Fibroblast of the conjunctiva (primary cell): Measurements from ENCODE around the gene CYTH3.

ENCODE experiments used
- DNase-seq: peaks from one replicate; pipeline ENCODE4 v3.0.0-alpha.2; 2010; ENCODE audit warnings: low read depth

The CYTH3 gene

DNA sequence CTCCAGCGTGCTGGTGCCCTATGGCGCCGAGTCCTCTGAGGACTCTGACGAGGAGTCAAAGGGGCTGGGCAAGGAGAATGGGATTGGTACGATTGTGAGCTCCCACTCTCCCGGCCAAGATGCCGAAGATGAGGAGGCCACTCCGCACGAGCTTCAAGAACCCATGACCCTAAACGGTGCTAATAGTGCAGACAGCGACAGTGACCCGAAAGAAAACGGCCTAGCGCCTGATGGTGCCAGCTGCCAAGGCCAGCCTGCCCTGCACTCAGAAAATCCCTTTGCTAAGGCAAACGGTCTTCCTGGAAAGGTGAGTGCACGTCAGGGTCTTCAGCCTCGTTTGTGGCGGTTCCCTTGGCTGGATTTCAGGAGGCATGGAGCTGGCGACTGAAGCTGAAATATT lies 122.4 kb downstream of the CYTH3 start:
- DNase-seq: no peak

DNA sequence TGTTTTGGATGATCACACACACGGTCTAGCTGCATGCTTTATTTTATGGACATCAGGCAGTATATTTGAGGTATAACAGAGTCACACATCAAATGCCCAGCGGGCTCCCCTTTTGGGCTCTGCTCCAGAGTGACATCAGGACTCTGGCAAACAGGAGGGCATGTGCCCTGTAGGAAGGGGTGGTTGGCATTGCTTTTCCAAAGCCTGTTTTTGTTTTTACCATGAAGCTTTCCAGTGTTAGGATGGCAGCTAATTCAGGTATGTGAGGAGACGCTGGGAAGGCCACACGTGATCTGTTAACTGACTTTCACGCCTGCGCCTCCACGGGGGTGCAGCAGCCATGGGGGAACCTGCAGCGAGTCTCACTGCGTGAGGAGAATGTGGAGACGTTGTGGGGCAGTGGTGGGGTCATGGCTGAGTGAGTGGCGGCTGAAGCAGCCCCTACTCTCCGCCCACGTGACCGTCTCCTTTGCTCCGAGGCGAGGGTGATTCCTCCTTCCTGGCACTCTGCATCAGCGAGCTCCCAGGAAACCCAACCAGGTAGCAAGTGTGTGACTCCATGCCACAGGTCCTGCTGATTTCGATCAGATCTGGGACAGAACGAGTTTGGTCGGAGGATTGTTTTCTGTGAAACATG lies 123.6 kb downstream of the CYTH3 start:
- DNase-seq: no peak

DNA sequence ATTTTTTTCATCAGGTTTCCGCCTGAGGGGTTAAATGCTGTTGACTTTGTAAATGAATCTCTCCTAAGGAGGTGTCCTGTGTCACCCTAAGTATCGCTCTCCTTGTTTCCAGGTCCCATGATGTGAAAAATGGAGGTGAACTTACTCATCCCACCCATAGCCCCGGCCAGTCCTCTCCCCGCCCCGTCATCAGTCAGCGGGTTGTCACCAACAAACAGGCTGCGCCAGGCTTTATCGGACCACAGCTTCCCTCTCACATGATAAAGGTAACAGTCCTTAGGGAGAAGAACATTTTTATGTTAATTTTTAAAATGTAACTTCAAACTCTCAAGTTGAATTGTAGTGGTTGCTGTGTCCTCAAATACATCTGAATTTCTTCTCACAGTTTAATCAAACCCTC lies 124.8 kb downstream of the CYTH3 start:
- no peak for DNase-seq

DNA sequence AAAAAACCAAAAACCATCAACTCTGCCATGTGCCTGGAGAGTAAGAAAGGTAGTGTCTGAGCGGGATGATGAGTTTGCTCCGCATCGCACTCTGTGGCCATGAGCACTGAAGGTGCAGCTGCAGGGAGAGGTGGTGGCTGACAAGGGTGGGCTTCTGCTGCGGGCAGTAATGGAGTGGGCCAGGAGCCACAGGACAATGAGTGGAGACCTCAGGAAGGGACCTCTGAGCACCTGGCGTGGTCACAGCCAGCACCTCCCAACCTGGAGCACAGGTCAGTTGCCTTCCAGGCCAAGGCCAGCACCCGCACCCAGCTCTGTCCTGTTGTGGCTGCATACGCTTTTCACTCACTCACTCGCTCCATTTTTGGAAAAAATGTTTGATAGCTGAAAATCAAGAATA lies 125.8 kb downstream of the CYTH3 start:
- DNase-seq: no peak

DNA sequence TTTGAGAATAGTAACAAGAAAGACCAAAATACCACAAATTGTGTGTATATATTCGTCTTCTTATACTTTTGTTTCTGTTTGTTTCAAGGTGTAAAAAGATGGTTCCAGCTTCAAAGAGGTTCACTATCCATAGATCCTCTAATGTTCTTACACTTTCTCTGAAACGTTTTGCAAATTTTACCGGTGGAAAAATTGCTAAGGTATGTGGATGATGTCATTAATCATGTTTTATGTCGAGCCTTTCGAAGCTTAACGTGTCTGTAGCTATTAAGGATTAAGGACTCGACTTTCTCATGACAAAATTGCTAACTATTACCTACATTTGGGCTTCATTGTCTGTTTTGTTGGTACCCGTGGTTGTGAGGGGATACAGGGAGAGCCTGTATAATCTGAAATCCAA lies 128.4 kb downstream of the CYTH3 start:
- no peak for DNase-seq

DNA sequence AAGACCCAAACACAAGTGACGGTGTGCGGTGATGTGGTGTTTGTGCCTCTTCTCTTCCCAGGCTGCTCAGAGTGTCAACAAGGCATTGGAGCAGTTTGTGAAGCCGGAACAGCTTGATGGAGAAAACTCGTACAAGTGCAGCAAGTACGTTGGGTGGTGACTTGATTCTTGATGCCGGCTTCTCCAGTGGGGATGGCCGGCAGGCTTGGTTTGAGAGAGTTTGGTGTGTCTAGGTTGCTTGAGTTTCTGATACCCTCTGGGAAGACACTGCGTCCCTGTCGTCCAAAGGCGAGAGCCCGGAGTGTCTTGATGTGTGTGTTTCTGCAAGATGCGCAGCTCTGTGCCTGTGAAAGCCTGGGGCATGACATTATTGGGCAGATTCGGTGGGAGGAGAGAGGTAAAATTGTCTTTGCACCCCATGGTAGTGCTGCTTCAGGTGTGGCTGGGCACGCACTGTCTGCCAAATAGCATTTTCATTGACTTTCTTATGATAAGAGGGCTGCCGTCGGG lies 129.5 kb downstream of the CYTH3 start:
- no peak for DNase-seq

DNA sequence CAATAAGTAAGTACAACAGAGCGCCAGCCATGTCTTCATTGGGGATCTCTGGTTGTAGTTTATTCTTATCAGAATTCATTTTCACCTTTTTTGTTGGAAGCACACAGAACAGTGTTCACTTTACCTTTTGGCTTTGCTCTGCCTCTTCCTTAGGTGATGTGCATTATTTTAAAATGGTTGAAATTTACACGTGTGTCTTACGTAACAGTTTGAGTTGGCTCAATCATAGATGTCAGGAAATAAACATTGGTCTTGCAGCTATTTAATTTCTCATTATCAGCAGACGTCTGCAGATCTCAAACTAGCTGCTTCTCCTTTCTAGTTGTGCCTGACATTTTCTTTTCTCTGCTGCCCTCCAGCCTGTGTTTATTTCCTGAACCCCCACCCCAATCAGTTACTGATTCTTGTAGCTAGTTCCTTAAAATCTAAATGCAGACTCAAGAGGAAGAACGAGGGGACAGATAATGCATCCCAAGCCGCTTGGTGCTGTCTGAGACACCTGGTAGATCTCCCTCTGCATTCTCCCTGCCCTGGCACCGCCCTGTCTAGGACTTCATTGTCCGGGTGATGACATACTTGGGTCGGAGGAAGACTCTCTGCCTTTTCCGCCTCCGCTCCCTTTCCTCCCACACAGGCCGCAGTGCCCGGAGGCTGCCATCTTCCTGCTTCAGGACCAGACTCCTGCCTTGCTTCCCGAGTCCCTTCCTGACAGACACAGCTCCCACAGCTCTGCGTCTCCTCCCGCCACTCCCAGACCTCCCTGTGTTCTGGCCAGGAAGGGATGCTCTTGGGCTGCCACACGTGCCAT lies 133.0 kb downstream of the CYTH3 start:
- no peak for DNase-seq

DNA sequence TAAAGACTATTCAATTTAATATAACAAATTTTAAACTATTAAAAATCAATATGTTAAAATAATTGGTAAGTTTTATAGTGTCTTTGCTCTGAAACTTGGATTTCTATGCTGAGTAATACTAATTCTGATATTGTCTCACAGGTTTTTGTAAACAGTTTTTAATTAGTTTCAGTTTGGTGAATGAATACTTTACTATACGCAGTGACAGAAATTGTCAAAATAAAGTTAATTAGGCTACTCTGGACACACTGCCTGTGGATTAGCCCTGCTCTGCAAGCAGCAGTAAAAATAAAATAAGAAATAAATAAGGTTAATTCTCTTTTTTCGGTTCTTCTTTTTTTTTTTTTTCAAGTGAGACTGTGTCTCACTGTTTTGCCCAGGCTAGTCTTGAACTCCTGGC lies 135.9 kb downstream of the CYTH3 start:
- DNase-seq: no peak

DNA sequence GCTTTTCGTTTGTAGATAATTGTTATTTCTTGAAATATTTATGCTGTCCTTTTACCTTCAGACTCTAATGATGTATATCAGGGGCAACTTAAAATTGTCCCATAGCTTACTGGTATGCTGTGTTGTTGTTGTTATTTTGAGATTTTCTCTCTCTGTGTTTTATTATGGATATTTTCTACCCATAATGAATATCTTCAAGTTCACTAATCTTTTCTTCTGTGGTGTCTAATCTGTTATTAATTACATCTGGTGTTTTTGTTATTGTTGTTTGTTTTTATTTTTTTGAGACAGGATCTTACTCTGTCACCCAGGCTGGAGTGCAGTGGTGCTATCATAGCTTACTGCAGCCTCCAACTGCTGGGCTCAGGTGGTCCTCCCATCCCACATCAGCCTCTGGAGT lies 139.2 kb downstream of the CYTH3 start:
- DNase-seq: no peak

DNA sequence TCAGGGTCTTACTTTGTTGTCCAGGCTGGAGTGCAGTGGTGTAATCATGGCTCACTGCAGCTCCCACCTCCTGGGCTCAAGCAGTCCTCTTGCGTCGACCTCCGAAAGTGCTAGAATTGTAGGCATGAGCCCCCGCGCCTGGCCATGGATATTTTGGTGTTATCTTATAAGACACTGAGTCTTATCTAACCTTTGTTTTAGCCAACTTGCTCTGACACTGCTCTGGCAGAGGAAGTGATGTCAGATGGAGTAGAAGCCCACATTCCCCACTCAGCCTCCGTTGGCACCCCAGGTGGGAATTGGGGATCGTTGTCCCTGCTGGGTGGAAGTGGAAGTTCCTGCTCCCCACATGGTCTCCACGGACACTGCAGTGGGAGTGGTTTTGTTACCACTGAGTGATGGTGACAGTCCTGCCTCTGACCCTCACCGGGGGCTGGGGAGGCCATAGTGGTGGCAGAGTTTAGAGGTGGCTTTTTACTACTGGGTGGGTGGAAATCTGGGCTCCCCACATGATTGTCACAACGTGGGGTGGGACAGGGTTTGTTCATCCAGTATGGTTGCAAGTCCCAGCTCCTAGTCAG lies 142.3 kb downstream of the CYTH3 start:
- DNase-seq: no peak

DNA sequence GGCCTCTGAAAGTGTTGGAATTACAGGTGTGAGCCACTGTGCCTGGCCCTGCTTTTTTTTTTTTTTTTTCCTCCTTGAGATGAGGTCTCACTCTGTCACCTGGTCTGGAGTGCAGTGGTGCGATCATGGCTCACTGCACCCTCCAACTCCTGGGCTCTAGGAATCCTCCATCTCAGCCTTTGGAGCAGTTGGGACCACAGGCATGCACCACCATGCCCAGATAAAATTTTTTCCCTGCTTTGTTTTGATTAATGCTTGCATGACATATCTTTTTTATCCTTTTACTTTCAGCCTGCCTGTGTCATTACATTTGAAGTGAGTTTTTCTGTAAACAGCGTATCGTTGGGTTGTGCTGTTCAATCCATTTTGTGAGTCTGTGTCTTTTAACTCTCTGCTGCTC lies 144.2 kb downstream of the CYTH3 start:
- DNase-seq: no peak

DNA sequence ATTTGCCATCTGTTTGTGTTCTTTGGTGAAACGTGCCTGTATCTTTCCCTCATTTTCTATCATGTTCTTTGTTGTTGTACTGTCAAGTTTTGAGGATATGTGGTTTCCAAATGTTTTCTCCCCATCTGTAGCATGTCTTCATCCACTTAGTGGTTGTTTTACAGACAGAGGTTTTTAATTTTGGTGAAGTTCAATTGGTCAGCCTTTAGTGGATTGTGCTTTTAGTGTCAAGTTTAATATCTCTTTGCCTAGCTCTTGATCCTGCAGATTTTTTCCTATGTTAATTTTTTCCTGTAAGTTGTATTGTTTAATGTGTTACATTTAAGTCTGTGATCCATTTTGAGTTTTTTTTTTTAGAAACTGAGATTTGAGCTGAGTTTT lies 145.3 kb downstream of the CYTH3 start:
- DNase-seq: no peak

DNA sequence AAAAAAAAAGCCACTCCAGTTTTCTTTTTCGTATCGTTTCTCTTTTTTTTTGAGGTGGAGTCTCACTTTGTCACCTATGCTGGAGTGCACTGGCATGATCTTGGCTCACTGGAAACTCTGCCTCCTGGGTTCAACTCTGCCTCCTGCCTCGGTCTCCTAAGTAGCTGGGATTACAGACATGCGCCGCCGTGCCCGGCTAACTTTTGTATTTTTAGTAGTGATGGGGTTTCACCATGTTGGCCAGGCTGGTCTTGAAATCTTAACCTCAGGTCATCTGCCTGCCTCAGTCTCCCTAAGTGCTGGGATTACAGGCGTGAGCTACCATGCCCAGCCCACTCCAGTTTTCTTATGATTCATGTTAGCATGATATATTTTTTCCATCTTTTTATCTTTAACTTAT lies 148.6 kb downstream of the CYTH3 start:
- DNase-seq: no peak

DNA sequence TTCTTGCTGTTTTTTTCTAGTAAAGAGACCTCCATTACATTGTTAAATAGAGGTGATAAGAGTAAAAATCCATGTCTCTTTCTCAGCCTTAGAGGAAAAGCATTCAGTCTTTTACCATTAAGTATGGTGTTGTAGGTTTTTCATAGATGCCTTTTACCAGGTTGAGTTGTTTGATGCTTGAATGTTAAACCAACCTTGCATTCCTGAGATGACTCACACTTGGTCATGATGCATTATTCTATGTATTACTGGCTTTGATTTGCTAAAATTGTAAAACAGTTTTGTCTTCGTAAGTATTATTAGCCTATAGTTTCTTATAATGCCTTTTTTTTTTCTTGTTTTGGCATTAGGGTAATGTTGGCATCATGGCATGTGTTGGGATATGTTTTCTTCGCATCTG lies 151.3 kb downstream of the CYTH3 start:
- DNase-seq: peak; percentile 5

DNA sequence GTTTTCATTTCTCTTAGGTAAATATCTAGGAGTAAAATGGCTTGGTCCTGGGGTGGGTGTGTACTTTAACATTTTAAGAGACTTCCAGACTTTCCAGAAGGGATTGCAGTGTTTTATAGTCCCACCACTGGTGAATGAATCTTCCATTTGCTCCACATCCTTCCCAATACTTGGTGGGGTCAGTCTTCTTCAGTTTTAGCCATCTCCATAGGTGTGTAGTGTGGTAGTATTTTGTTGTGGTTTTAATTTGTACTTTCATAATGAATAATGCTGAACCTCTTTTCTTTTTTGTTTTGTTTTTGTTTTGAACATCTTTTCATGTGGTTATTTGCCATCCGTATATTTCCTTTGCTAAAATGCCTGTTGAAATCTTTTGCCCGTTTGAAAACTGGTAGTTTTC lies 154.9 kb downstream of the CYTH3 start:
- DNase-seq: no peak

DNA sequence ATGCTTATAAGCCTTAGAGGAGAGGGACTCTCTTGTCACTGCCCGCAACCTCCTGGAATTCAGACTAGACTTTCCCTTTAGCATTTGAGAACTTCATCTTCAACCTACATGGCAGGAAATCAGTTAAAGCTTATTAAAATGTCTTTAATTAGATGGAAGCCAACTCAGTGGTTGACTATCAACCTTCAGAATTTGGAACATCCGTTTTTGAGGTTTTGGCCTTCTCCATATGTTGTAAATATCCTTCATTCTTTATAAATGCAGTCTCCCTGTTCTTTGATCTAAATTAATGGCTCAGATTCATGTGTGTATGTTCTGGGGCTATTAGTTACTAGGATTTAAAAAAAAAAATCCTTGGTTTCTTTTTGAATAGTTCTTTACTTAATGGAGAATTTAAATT lies 156.2 kb downstream of the CYTH3 start:
- DNase-seq: no peak
